ENCODE results near the gene PHLDA2.

PHLDA2 gene

GRCh38 chr11:2928605-2929530 is at the start of gene PHLDA2:
TSS of gene PHLDA2 (minus strand) at chr11:2929420. CDS start at chr11:2929364, 56 bp downstream.
- H3K4me3 ChIP-seq (replicated peaks; ENCODE audit: low read depth, low read length), result peak within 1 kb of the TSS; percentile 71
- TF ChIP-seq CTCF (IDR thresholded peaks at IDR 0.05; ENCODE audit: low read length, missing control alignments), result no peak
- DNase-seq (ENCODE audit: low read depth), result peak; percentile 71

DNA sequence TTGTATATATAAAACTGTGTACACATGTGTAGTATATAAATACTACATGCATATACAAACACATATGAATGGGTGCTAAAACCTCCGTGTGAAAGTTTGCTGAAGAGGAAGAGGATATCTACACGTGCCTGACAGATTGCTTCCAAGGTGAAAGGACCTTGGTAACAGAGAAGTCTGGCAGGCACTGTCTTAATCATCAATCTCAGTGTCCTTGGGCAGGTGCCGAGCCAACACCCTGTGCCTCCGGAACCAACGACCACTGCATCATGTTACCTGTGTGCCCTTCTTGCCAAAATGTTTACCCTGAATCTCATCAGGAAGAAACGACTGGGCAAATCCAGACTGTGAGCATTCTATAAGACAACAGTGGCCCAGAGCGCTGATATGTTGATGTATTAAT is 47.9 kb upstream of the PHLDA2 start:
- no peak overlapping the region for H3K4me3 ChIP-seq (replicated peaks; ENCODE audit: low read depth, low read length)
- DNase-seq (ENCODE audit: low read depth), result no peak
- TF ChIP-seq CTCF (IDR thresholded peaks at IDR 0.05; ENCODE audit: low read length, missing control alignments), result no peak

DNA sequence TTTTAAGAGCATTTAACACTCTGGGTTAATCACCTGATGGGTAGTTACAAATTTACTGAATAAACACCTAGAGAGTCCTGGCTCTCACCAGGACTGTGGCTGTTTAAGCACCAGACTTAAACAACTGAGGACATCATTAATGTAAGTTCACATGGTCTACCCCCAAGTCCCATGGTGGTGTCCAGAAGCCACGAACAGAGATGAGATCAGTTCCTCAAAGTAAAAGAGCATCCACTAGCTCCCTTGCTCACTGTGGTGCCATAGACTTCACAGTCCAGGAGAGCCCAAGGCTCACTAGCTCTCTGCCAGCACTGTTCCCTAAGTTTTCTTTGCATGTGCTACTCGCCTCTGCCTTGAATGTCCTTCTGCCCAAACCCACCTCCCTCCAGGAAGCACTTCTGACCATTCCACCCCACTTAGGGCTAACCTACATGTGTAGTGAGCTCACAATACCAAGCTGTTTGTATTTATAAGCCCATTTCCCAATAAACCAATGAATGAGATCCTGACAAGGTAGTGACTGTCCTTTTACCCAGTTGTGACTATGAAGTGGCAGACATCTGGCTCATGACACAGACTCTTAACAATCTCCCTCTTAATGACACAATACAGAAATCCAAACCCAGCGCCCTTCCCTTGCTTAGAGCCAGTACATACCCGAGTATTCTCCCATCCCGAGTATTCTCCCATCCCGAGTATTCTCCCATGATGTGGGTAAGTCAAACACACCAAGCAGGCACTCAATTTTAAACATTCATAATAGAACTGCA is 47.3 kb upstream of the PHLDA2 start:
- TF ChIP-seq CTCF (IDR thresholded peaks at IDR 0.05; ENCODE audit: low read length, missing control alignments), result no peak

GRCh38 chr11:2975594-2975993 is 46.4 kb upstream of the PHLDA2 start:
- peak; percentile 51 for DNase-seq (ENCODE audit: low read depth)
- peak; percentile 56 for TF ChIP-seq CTCF (IDR thresholded peaks at IDR 0.05; ENCODE audit: low read length, missing control alignments)
- H3K4me3 ChIP-seq (replicated peaks; ENCODE audit: low read depth, low read length), result no peak overlapping the region

More for the DNA sequence above, 47.3 kb upstream of the PHLDA2 start:
- no peak for DNase-seq (ENCODE audit: low read depth)
- no peak overlapping the region for H3K4me3 ChIP-seq (replicated peaks; ENCODE audit: low read depth, low read length)

DNA sequence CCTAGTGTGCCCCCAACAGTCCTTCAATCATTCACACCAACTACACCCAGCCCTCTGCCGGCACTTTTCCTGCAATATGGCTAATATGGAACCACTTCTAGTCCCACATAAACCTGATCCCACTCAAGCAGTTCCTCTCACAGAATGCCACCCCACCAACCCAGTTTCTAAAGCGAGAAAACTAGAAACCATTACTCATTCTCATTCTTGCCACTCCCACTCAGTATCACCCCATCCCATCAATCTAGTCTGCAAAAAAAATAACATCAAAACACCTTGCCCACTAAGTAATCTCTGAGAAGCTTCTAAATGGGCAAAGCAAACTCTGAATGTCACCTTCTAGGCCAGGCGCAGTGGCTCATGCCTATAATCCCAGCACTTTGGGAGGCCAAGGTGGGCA is 45.1 kb upstream of the PHLDA2 start:
- H3K4me3 ChIP-seq (replicated peaks; ENCODE audit: low read depth, low read length), result no peak overlapping the region
- DNase-seq (ENCODE audit: low read depth), result no peak
- TF ChIP-seq CTCF (IDR thresholded peaks at IDR 0.05; ENCODE audit: low read length, missing control alignments), result no peak

- no peak for DNase-seq (ENCODE audit: low read depth)
- no peak for TF ChIP-seq CTCF (IDR thresholded peaks at IDR 0.05; ENCODE audit: low read length, missing control alignments)
- H3K4me3 ChIP-seq (replicated peaks; ENCODE audit: low read depth, low read length), result no peak overlapping the region
Observed at GRCh38 chr11:2968341-2968900, 39.2 kb upstream of the PHLDA2 start.
